K562 (cell line): Measurements from ENCODE around the gene CARMIL1. TPM values are rescaled to one million over a fixed set of nuclear protein-coding genes. Genes with fewer than 3 reads are reported as not detected.

ENCODE experiments used
- ATAC-seq: fragments of 200-7000 bp; cut with Tn5 transposase; 3 replicates; pipeline ENCODE4 v1.9.1; 2020; ENCODE audit warnings: moderate library complexity
- BruUV-seq: library from RNA; stranded (reverse); fragments of 400-500 nt; replicated peaks from 2 replicates; lab custom pipeline; 2021; lab: Mats Ljungman, UMichigan
- CTCF ChIA-PET: fragments of 300-600 bp; formaldehyde crosslinking; extraction: SDS; loops from one replicate; lab custom pipeline; 2021; ENCODE audit warnings: low intra/inter-chr PET ratio; lab: Yijun Ruan, JAX
- POLR2A ChIA-PET: fragments of 300-600, 350-650 bp; sonication (Branson Sonifier 250); formaldehyde crosslinking; extraction: SDS; loops from one replicate; lab custom pipeline; 2021; ENCODE audit warnings: antibody characterized with exemption, inconsistent platforms; lab: Yijun Ruan, JAX
- DNase-seq, 4 experiments: peaks; one replicate each; pipeline versions ENCODE4 v3.0.0 to v3.0.0-alpha.2; 2011 to 2018; ENCODE audit warnings: low spot score in 3 of 4, mixed read lengths in 3 of 4; ENCODE audit errors: extremely low read depth in 1 of 4
- FAIRE-seq: peaks from 2 replicates; lab custom pipeline; 2011; peaks lifted over from hg19 to GRCh38; lab: Jason Lieb, UNC
- H2AFZ ChIP-seq: 2 replicates; pipeline ENCODE4 v1.6.0; 2011; ENCODE audit warnings: low read depth, low read length, control low read depth, inconsistent platforms
- H3K27ac ChIP-seq: fragments of 200-600 bp; 3 replicates; pipeline ENCODE4 v1.8.0; 2011; ENCODE audit warnings: low read depth, mild to moderate bottlenecking, control low read depth, inconsistent platforms, low read length, moderate library complexity, mixed read lengths; ENCODE audit errors: extremely low read depth
- H3K27me3 ChIP-seq, 2 experiments: fragments of 300-600 bp in 1 of 2; 2 replicates in 1 of 2; 3 replicates in 1 of 2; pipeline versions ENCODE4 v1.6.0 to v1.8.0; 2011; ENCODE audit warnings: inconsistent platforms in 2 of 2, low read length in 2 of 2, mild to moderate bottlenecking in 1 of 2, mixed read lengths in 1 of 2, moderate library complexity in 1 of 2; ENCODE audit not compliant: control insufficient read depth in 2 of 2, insufficient read depth in 2 of 2
- H3K36me3 ChIP-seq: fragments of 300-600 bp; 3 replicates; pipeline ENCODE4 v1.8.0; 2011; ENCODE audit warnings: mild to moderate bottlenecking, low read length, inconsistent platforms; ENCODE audit not compliant: control insufficient read depth, insufficient read depth
- H3K4me1 ChIP-seq, 2 experiments: fragments of 200-600 bp in 1 of 2; replicated peaks in 1 of 2; 2 replicates in 1 of 2; 3 replicates in 1 of 2; pipeline versions ENCODE4 v1.5.1 to v1.8.0; 2011; ENCODE audit warnings: inconsistent platforms in 2 of 2, low read length in 2 of 2, mild to moderate bottlenecking in 1 of 2, mixed read lengths in 1 of 2, moderate library complexity in 1 of 2; ENCODE audit not compliant: control insufficient read depth in 2 of 2, insufficient read depth in 2 of 2
- H3K4me2 ChIP-seq: 2 replicates; pipeline ENCODE4 v1.6.1; 2011; ENCODE audit warnings: low read length, control low read depth, inconsistent platforms, mixed read lengths; ENCODE audit not compliant: insufficient read depth
- H3K4me3 ChIP-seq: fragments of 200-600 bp; sonication (generic), shearing (Covaris generic); 2 replicates; pipeline ENCODE4 v1.5.1; 2016; ENCODE audit warnings: control low read depth, inconsistent platforms
- H3K79me2 ChIP-seq: fragments of 200-600 bp; 3 replicates; pipeline ENCODE4 v1.8.0; 2011; ENCODE audit warnings: low read length, inconsistent platforms; ENCODE audit not compliant: control insufficient read depth, insufficient read depth
- H3K9ac ChIP-seq, 2 experiments: 2 replicates each; pipeline versions ENCODE4 v1.6.0 to v1.6.1; 2011; ENCODE audit warnings: low read depth in 2 of 2, low read length in 2 of 2, control low read depth in 1 of 2, inconsistent platforms in 1 of 2, mild to moderate bottlenecking in 1 of 2, mixed read lengths in 1 of 2; ENCODE audit not compliant: insufficient read depth in 1 of 2
- H3K9me1 ChIP-seq: one replicate; pipeline ENCODE4 v1.6.0; 2011; ENCODE audit warnings: inconsistent platforms, mild to moderate bottlenecking, low read length, moderate library complexity; ENCODE audit not compliant: control insufficient read depth, insufficient read depth
- H3K9me3 ChIP-seq: replicated peaks from 2 replicates; pipeline ENCODE4 v1.5.1; 2011; ENCODE audit warnings: low read depth, low read length, inconsistent platforms; ENCODE audit not compliant: control insufficient read depth, insufficient read depth
- H4K20me1 ChIP-seq: replicated peaks from 2 replicates; pipeline ENCODE4 v1.6.1; 2011; ENCODE audit warnings: low read length, inconsistent platforms, mixed read lengths; ENCODE audit not compliant: control insufficient read depth, insufficient read depth
- GABPA ChIP-seq: fragments of 200-800 bp; sonication (Bioruptor generic); conservative IDR thresholded peaks from 2 replicates; pipeline ENCODE4 v1.6.1; 2016; ENCODE audit warnings: low read depth, missing genetic modification characterization, missing compliant biosample characterization
- MCM2 ChIP-seq: fragments of 450-650 bp; IDR thresholded peaks from 2 replicates; pipeline ENCODE4 v1.6.1; 2017; ENCODE audit warnings: low read depth, mild to moderate bottlenecking
- NR1H2 ChIP-seq: sonication (generic); formaldehyde crosslinking; IDR thresholded peaks from 2 replicates; pipeline ENCODE4 v1.4.0; 2020; ENCODE audit warnings: mild to moderate bottlenecking, missing genetic modification reagents
- PHB ChIP-seq: fragments of 250-450 bp; sonication (Bioruptor Pico); IDR thresholded peaks from 2 replicates; pipeline ENCODE4 v1.5.0; 2021
- SOX6 ChIP-seq: fragments of 450-650 bp; IDR thresholded peaks from 2 replicates; pipeline ENCODE4 v1.6.1; 2014; ENCODE audit warnings: mild to moderate bottlenecking
- VEZF1 ChIP-seq: fragments of 200-800 bp; sonication (Bioruptor generic); IDR thresholded peaks from 2 replicates; pipeline ENCODE4 v1.6.1; 2017; ENCODE audit warnings: missing genetic modification characterization, missing compliant biosample characterization
- ZNF347 ChIP-seq: fragments of 450-650 bp; formaldehyde crosslinking; IDR thresholded peaks from 2 replicates; pipeline ENCODE4 v1.4.0; 2020; ENCODE audit warnings: low read depth, mild to moderate bottlenecking, moderate library complexity
- ZNF655 ChIP-seq: fragments of 250-450 bp; sonication (Bioruptor Pico); IDR thresholded peaks from 2 replicates; pipeline ENCODE4 v1.5.0; 2021
- WGBS: fragments of 100-300 bp; shearing (Covaris generic); methylation state at CpG from one replicate; pipeline ENCODE4 v1.1.6; 2016; ENCODE audit warnings: low coverage, mixed read lengths; ENCODE audit not compliant: insufficient coverage; ENCODE audit errors: missing lambda C conversion rate; 5-methylcytosine and 5-hydroxymethylcytosine counted together
- in situ Hi-C: fragments of 300-500 bp; cut with MboI; formaldehyde crosslinking; loops from 4 replicates; pipeline ENCODE4 v1.15.0; 2018; ENCODE audit warnings: inconsistent platforms, mixed read lengths
- intact Hi-C: fragments of 100-400 bp; cut with micrococcal nuclease; formaldehyde crosslinking; loops from 2 replicates; pipeline ENCODE4 v1.14.2; 2022
- polyA plus RNA-seq, 8 experiments: library from polyadenylated mRNA; depleted of rRNA in 4 of 8; stranded (reverse) in 5 of 8; unstranded in 3 of 8; fragments of >200 nt; fragmentation: Nextera tagmentation in 2 of 8; fragmentation: Illumina TruSeq in 1 of 8; extraction: Ambion mirVana in 2 of 8; extraction: Trizol in 1 of 8; gene quantifications; 2 replicates each; pipeline versions ENCODE4 v1.2.1 to v1.2.3, GENCODE V29; 2011 to 2014; ENCODE audit warnings: inconsistent platforms in 1 of 8, missing spikeins in 1 of 8
- total RNA-seq, 7 experiments: library from RNA; depleted of rRNA in 6 of 7; stranded (reverse); fragments of >200 nt in 6 of 7; fragmentation: Illumina TruSeq in 2 of 7; extraction: Trizol in 2 of 7; gene quantifications; 2 replicates each; pipeline versions ENCODE4 v1.2.1 to v1.2.3, GENCODE V29; 2011 to 2021; ENCODE audit warnings: low replicate concordance in 1 of 7
- TF ChIP-seq, protein P1 (sequence below): fragments of 450-650 bp; formaldehyde crosslinking; IDR thresholded peaks from 2 replicates; pipeline ENCODE4 v1.4.0; 2020; ENCODE audit warnings: mild to moderate bottlenecking, moderate library complexity
- TF ChIP-seq, protein P2 (sequence below): fragments of 250-450 bp; sonication (Bioruptor Pico); IDR thresholded peaks from 2 replicates; pipeline ENCODE4 v1.4.0; 2020; ENCODE audit warnings: mild to moderate bottlenecking, moderate library complexity
- TF ChIP-seq, protein P3 (sequence below): fragments of 250-450 bp; sonication (Bioruptor Pico); IDR thresholded peaks from 2 replicates; pipeline ENCODE4 v1.8.0; 2021; ENCODE audit warnings: moderate library complexity, mild to moderate bottlenecking, inconsistent platforms

CARMIL1 gene
- total and polyA plus RNA-seq, 9 of the 15 experiments (the other 6 are each of a cell fraction or from before 2014, with no cell fraction given): 0.04 to 0.32 (median 0.10) TPM; not detected in 1

DNA sequence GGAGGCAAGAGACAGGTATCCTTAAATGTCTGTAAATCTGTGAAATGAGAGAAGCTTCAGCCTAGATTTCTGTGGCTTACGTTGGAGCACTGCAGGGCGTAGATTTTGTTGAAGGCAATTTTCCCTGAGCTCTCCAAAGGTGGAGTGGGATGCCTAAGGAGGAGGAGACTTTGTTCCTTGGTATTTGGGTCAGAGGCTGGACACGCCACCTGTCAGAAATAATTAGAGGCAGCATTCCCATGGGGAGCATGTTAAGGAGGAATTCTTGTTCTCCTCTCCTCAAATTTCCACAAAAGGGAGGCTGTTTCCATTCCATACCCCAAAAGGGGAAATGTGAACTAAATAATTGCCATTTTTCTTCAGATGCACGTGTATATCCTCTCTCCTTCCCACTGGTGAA lies 361.7 kb downstream of the CARMIL1 start:
- H3K4me2 ChIP-seq: no peak overlapping the region
- in situ Hi-C loops: no loop called here
- DNase-seq (no peak), FAIRE-seq (no peak), ATAC-seq (no peak)
- H2AFZ ChIP-seq: no peak overlapping the region
- WGBS: 0% methylated on average over 4 of the region's 4 CpGs
- no peak for TF ChIP-seq ZNF655
- no peak for TF ChIP-seq MCM2
- TF ChIP-seq SOX6: no peak
- TF ChIP-seq, protein P1, sequence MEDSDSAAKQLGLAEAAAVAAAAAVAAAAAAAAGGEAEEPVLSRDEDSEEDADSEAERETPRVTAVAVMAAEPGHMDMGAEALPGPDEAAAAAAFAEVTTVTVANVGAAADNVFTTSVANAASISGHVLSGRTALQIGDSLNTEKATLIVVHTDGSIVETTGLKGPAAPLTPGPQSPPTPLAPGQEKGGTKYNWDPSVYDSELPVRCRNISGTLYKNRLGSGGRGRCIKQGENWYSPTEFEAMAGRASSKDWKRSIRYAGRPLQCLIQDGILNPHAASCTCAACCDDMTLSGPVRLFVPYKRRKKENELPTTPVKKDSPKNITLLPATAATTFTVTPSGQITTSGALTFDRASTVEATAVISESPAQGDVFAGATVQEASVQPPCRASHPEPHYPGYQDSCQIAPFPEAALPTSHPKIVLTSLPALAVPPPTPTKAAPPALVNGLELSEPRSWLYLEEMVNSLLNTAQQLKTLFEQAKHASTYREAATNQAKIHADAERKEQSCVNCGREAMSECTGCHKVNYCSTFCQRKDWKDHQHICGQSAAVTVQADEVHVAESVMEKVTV (CRISPR knock-in tag): no peak
- no peak for TF ChIP-seq GABPA (tag)
- no peak for TF ChIP-seq VEZF1 (CRISPR knock-in tag)
- TF ChIP-seq, protein P2, sequence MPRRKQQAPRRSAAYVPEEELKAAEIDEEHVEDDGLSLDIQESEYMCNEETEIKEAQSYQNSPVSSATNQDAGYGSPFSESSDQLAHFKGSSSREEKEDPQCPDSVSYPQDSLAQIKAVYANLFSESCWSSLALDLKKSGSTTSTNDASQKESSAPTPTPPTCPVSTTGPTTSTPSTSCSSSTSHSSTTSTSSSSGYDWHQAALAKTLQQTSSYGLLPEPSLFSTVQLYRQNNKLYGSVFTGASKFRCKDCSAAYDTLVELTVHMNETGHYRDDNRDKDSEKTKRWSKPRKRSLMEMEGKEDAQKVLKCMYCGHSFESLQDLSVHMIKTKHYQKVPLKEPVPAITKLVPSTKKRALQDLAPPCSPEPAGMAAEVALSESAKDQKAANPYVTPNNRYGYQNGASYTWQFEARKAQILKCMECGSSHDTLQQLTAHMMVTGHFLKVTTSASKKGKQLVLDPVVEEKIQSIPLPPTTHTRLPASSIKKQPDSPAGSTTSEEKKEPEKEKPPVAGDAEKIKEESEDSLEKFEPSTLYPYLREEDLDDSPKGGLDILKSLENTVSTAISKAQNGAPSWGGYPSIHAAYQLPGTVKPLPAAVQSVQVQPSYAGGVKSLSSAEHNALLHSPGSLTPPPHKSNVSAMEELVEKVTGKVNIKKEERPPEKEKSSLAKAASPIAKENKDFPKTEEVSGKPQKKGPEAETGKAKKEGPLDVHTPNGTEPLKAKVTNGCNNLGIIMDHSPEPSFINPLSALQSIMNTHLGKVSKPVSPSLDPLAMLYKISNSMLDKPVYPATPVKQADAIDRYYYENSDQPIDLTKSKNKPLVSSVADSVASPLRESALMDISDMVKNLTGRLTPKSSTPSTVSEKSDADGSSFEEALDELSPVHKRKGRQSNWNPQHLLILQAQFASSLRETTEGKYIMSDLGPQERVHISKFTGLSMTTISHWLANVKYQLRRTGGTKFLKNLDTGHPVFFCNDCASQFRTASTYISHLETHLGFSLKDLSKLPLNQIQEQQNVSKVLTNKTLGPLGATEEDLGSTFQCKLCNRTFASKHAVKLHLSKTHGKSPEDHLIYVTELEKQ (CRISPR knock-in tag): no peak
- TF ChIP-seq NR1H2: no peak
- TF ChIP-seq PHB (CRISPR knock-in tag): no peak
- TF ChIP-seq, protein P3, sequence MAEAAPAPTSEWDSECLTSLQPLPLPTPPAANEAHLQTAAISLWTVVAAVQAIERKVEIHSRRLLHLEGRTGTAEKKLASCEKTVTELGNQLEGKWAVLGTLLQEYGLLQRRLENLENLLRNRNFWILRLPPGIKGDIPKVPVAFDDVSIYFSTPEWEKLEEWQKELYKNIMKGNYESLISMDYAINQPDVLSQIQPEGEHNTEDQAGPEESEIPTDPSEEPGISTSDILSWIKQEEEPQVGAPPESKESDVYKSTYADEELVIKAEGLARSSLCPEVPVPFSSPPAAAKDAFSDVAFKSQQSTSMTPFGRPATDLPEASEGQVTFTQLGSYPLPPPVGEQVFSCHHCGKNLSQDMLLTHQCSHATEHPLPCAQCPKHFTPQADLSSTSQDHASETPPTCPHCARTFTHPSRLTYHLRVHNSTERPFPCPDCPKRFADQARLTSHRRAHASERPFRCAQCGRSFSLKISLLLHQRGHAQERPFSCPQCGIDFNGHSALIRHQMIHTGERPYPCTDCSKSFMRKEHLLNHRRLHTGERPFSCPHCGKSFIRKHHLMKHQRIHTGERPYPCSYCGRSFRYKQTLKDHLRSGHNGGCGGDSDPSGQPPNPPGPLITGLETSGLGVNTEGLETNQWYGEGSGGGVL (CRISPR knock-in tag): no peak
- TF ChIP-seq ZNF347 (CRISPR knock-in tag): no peak
- H3K36me3 ChIP-seq: no peaks in the 10 kb centered on the region
- H3K27me3 ChIP-seq: peaks cover 0 to 5% of the 10 kb centered on the region in 2 experiments; a peak in 1 of 5 replicates
- no peak overlapping the region for H3K9ac ChIP-seq
- no peaks in the 10 kb centered on the region for H3K9me3 ChIP-seq
- CTCF ChIA-PET: no interaction called here
- intact Hi-C loops: no loop called here
- no TSS peak for BruUV-seq
- no peaks in the 10 kb centered on the region for H3K9me1 ChIP-seq
- POLR2A ChIA-PET: interaction anchor here (0.6 to 1.4 kb wide), 4 partner anchors 11 to 374 kb away, joined by 3 read pairs; no protein-coding TSS in a partner anchor
- no peak overlapping the region for H3K4me3 ChIP-seq
- no peaks in the 10 kb centered on the region for H4K20me1 ChIP-seq
- H3K27ac ChIP-seq: no peak overlapping the region
- H3K4me1 ChIP-seq: no peaks in the 10 kb centered on the region
- no peaks in the 10 kb centered on the region for H3K79me2 ChIP-seq
